CD4-positive, alpha-beta T cell treated with Interleukin-15 for 1 hour (primary cell): ENCODE results near the gene SBK2.
"Not testable (repeated sequence)": the region's sequence is repeated elsewhere in the genome, so short reads cannot be mapped to it uniquely, and the experiment has no call there.

Source experiments
- DNase-seq: peaks from one replicate; pipeline ENCODE4 v3.0.0-alpha.2; 2020

SBK2 gene

GRCh38 chr19:55536951-55537740 is at the start of gene SBK2:
TSS of gene SBK2 (minus strand) at chr19:55537133. CDS start at chr19:55536294, 839 bp downstream.
- DNase-seq = no peak

- peak; percentile 47 for DNase-seq
Observed at GRCh38 chr19:55585658-55586339, 48.9 kb upstream of the SBK2 start.

GRCh38 chr19:55584871-55585270 is 47.9 kb upstream of the SBK2 start:
- DNase-seq = no peak

- not testable (repeated sequence) for DNase-seq
Observed at GRCh38 chr19:55583897-55584296, 47.0 kb upstream of the SBK2 start.

GRCh38 chr19:55582284-55582683 is 45.4 kb upstream of the SBK2 start:
- not testable (repeated sequence) for DNase-seq

GRCh38 chr19:55581823-55582223 is 44.9 kb upstream of the SBK2 start:
- DNase-seq = no peak

- no peak for DNase-seq
Observed at GRCh38 chr19:55581145-55581822, 44.4 kb upstream of the SBK2 start.

GRCh38 chr19:55580628-55581144 is 43.8 kb upstream of the SBK2 start, which contains the start of gene ZNF579:
TSS of gene ZNF579 (minus strand) at chr19:55580848. CDS start at chr19:55579639, 1,209 bp downstream.
- peak; percentile 75 for DNase-seq

- no peak for DNase-seq
Observed at GRCh38 chr19:55579766-55580621, 43.1 kb upstream of the SBK2 start.

- no peak for DNase-seq
Observed at GRCh38 chr19:55578761-55579747, 42.1 kb upstream of the SBK2 start.

- no peak for DNase-seq
Observed at GRCh38 chr19:55578031-55578760, 41.3 kb upstream of the SBK2 start.

GRCh38 chr19:55576746-55577145 is 39.8 kb upstream of the SBK2 start:
- no peak for DNase-seq

- not testable (repeated sequence) for DNase-seq
Observed at GRCh38 chr19:55573929-55574328, 37.0 kb upstream of the SBK2 start.

- DNase-seq = not testable (repeated sequence)
Observed at GRCh38 chr19:55569477-55569876, 32.5 kb upstream of the SBK2 start.

GRCh38 chr19:55567708-55568328 is 30.9 kb upstream of the SBK2 start:
- DNase-seq = no peak

- DNase-seq = no peak
Observed at GRCh38 chr19:55566823-55567222, 29.9 kb upstream of the SBK2 start.

- no peak for DNase-seq
Observed at GRCh38 chr19:55563261-55563690, 26.3 kb upstream of the SBK2 start.

GRCh38 chr19:55559684-55560083 is 22.8 kb upstream of the SBK2 start:
- DNase-seq = no peak

GRCh38 chr19:55554741-55555152 is 17.8 kb upstream of the SBK2 start:
- DNase-seq = no peak

GRCh38 chr19:55554302-55554701 is 17.4 kb upstream of the SBK2 start:
- DNase-seq = no peak
